Activated CD8-positive, alpha-beta T cell treated with anti-CD3 and anti-CD28 coated beads for 36 hours (primary cell): ENCODE results near the gene TSC2. TPM values are rescaled to one million over a fixed set of nuclear protein-coding genes. Genes with fewer than 3 reads are reported as not detected.

Experiments used
- ATAC-seq: fragments of 200-7000 bp; cut with Tn5 transposase; one replicate; pipeline ENCODE4 v1.10.0; 2021; ENCODE audit warnings: mild to moderate bottlenecking, moderate library complexity
- CTCF ChIA-PET: fragments of 350-600 bp; sonication (Branson Sonifier 250); formaldehyde crosslinking; loops from one replicate; lab custom pipeline; 2021; ENCODE audit warnings: antibody characterized with exemption; lab: Charles Lee
- POLR2A ChIA-PET: fragments of 350-600 bp; sonication (Branson Sonifier 250); formaldehyde crosslinking; loops from one replicate; lab custom pipeline; 2021; ENCODE audit warnings: antibody characterized with exemption; lab: Charles Lee
- DNase-seq: peaks from one replicate; pipeline ENCODE4 v3.0.0-alpha.2; 2020
- H3K27ac Mint-ChIP-seq: one replicate; pipeline ENCODE4 v1.8.0; 2021; ENCODE audit warnings: mild to moderate bottlenecking, mixed read lengths
- H3K27me3 Mint-ChIP-seq: one replicate; pipeline ENCODE4 v1.8.0; 2021; ENCODE audit warnings: mixed read lengths
- H3K36me3 Mint-ChIP-seq: one replicate; pipeline ENCODE4 v1.8.0; 2021; ENCODE audit warnings: low read depth, mixed read lengths
- H3K4me1 Mint-ChIP-seq: one replicate; pipeline ENCODE4 v1.8.0; 2021; ENCODE audit warnings: low read depth, mixed read lengths
- H3K4me3 Mint-ChIP-seq: one replicate; pipeline ENCODE4 v1.8.0; 2021; ENCODE audit warnings: mild to moderate bottlenecking, moderate library complexity, mixed read lengths
- H3K9me3 Mint-ChIP-seq: one replicate; pipeline ENCODE4 v1.8.0; 2021; ENCODE audit warnings: mixed read lengths
- intact Hi-C: fragments of 100-400 bp; cut with micrococcal nuclease; formaldehyde crosslinking; loops from one replicate; pipeline ENCODE4 v1.10.0; 2022
- total RNA-seq, 2 experiments: library from RNA; stranded (reverse); gene quantifications; one replicate each; pipeline ENCODE4 v1.2.3, GENCODE V29; 2021
- TF ChIP-seq, protein P1 (sequence below): fragments of 200-600 bp; IDR thresholded peaks from one replicate; pipeline ENCODE4 v1.8.0; 2022; ENCODE audit warnings: antibody characterized with exemption, mild to moderate bottlenecking

The TSC2 gene
- total RNA-seq, 2 experiments from 2014 or later, result 54.4 to 57.3 TPM

DNA sequence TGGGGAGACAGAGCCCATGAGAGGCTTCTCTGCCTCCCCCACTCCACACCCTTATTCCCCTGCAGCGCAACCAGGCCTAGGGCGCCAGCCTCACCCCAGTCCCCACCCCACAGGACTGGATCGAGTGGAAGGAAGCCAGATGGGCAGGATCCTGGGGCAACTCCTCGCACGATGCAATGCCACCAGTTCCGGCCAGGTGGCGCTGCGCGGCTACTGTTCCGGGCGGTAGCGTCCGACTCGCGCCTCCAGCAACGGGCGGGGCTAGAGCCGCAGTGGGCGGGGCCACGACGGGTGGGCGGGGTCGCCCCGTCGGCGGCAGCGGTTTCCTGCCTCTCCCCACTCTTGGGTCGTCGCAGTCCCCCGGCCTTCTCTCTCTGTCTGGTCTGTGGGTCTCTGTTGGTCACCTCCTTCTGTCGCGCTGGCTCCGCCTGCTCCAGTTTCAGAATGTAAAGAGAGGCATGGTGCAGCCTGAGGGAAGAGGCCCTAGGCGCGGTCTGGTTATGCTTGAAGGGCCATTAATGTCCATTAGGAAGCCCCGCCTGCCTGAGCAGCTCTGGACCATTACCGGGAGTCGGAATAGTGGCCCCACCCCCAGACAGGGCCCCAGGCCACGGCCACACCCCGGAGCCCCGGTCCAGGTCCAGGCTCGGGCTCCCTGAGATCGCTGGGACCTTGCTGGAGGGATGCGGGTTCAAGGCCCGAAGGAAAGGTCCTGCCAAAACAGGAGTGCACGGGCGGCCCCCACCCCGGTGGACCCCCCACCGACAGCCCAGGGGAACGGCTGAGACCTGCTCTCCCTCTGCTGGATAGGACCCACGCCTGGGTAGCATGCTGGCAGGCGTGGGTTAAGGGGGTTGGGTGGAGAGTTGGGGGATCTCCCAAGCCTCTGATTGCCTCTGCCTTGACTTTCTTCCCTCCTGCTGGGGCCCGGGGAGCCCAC, 24.4 kb upstream of the TSC2 start:
- Mint-ChIP-seq H3K4me3 (peak overlapping the region; percentile 49), H3K9me3 (no peaks in the 10 kb centered on the region), H3K36me3 (peaks cover 4% of the 10 kb centered on the region), H3K27ac (no peak overlapping the region), H3K27me3 (peaks cover 29% of the 10 kb centered on the region), H3K4me1 (peaks cover 24% of the 10 kb centered on the region)
- POLR2A ChIA-PET, result interaction anchor here (0.7 to 2.4 kb wide), 9 partner anchors 14 to 131 kb away, joined by 3 to 12 read pairs (median 3); partner anchors contain the start of genes NTHL1, RPS2, TRAF7 and TSC2
- TF ChIP-seq, protein P1, sequence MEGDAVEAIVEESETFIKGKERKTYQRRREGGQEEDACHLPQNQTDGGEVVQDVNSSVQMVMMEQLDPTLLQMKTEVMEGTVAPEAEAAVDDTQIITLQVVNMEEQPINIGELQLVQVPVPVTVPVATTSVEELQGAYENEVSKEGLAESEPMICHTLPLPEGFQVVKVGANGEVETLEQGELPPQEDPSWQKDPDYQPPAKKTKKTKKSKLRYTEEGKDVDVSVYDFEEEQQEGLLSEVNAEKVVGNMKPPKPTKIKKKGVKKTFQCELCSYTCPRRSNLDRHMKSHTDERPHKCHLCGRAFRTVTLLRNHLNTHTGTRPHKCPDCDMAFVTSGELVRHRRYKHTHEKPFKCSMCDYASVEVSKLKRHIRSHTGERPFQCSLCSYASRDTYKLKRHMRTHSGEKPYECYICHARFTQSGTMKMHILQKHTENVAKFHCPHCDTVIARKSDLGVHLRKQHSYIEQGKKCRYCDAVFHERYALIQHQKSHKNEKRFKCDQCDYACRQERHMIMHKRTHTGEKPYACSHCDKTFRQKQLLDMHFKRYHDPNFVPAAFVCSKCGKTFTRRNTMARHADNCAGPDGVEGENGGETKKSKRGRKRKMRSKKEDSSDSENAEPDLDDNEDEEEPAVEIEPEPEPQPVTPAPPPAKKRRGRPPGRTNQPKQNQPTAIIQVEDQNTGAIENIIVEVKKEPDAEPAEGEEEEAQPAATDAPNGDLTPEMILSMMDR, result peak; percentile 97
- intact Hi-C loops, result loop anchor here (2.0 kb wide), 1 partner anchor 117 kb away; no protein-coding TSS in a partner anchor
- DNase-seq (peak; percentile 95), ATAC-seq (peak; percentile 89)
- CTCF ChIA-PET, result interaction anchor here (0.7 to 3.8 kb wide), 12 partner anchors 10 to 236 kb away, joined by 3 to 46 read pairs (median 7); partner anchors contain the start of genes NTHL1, PKD1 and TSC2

DNA sequence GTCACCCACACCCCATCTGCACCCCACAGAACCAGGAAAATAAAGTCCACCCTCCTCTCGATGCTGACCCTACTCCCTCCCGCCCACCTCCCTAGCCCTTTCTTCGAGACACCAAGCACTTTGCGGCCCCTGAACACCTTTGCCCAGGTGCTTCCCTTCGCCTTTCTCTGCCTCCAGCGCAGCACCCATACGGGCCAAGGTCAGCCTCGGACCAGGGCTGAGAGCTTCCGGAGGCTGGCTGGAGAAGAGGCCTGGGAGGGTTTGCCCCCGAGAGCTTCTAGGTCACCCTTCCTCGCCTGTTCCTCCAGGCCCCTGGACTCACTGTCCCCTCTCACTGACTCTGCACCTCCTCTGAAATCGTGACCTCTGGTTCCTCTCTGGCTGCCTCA, 23.8 kb upstream of the TSC2 start:
- intact Hi-C loops, result no loop called here
- TF ChIP-seq, protein P1, result no peak
- POLR2A ChIA-PET, result interaction anchor here (1.0 to 2.4 kb wide), 3 partner anchors 15 to 129 kb away, joined by 3 to 12 read pairs (median 4); no protein-coding TSS in a partner anchor
- Mint-ChIP-seq H3K27me3 (peaks cover 26% of the 10 kb centered on the region), H3K36me3 (peaks cover 4% of the 10 kb centered on the region), H3K4me1 (peaks cover 24% of the 10 kb centered on the region), H3K27ac (no peak overlapping the region), H3K9me3 (no peaks in the 10 kb centered on the region), H3K4me3 (no peak overlapping the region)
- CTCF ChIA-PET, result interaction anchor here (1.5 to 3.8 kb wide), 2 partner anchors 116 to 131 kb away, joined by 3 to 46 read pairs; partner anchors contain the start of gene TRAF7
- DNase-seq (no peak), ATAC-seq (no peak)

DNA sequence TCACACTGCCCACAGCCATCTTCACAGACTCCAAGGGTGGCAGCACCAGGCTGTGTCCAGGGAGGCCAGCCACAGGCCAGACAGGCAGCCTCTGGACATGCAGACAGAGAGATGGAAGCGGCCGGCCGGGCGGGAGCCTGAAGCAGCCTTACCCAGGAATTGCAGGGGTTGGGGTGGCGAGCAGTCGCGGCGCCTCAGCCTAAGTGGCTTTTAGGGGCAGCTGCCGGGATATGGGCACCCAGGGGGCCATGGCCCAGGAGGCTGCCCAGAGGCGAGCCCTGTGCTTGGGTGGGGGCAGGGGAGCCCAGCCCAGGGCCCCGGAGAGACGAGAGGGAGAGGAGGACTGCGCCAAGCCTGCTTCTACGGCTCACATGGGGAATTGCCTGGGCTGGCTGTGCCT, 22.5 kb upstream of the TSC2 start:
- H3K27me3 Mint-ChIP-seq, result peaks cover 25% of the 10 kb centered on the region
- no peaks in the 10 kb centered on the region for H3K9me3 Mint-ChIP-seq
- H3K36me3 Mint-ChIP-seq, result peaks cover 4% of the 10 kb centered on the region
- ChIA-PET CTCF (interaction anchor here (1.5 to 3.8 kb wide), 3 partner anchors 9 to 130 kb away, joined by 3 to 46 read pairs (median 5); partner anchors contain the start of gene TRAF7), POLR2A (interaction anchor here (1.3 kb wide), 1 partner anchor 16 kb away, joined by 4 read pairs; no protein-coding TSS in a partner anchor)
- TF ChIP-seq, protein P1, result no peak
- DNase-seq (no peak), ATAC-seq (no peak)
- no peak overlapping the region for H3K27ac Mint-ChIP-seq
- intact Hi-C loops, result no loop called here
- no peak overlapping the region for H3K4me3 Mint-ChIP-seq
- peaks cover 24% of the 10 kb centered on the region for H3K4me1 Mint-ChIP-seq

DNA sequence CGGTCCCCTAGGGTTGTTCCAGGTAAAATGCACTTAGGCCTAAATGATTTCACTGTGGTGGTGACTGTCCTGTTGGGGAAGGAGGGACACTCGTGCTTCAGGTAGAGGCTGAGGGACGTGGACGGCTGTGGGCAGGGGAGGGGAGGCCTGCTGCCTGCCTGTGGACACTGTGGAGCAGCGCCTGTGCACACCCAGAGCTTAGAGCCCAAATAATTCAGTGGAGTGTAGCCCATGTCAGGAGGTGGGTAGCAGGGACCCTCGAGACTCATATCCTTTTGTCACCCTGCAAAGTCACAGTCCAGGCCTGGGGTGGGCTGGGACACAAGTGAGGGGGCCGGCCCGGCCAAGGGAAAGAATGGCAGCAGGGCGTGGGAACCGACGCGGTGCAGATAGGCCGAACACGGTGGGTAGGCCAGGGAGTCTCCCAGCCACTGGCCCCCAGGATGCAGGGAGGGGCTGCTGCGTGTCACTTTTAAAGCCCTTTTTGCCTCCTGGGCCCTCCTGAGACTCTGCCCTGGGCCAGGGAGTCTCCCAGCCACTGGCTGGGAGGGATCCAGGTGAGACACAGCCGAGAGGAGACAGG, 21.8 kb upstream of the TSC2 start:
- ChIA-PET CTCF (interaction anchor here (1.6 to 2.4 kb wide), 2 partner anchors 10 to 114 kb away, joined by 5 to 11 read pairs; no protein-coding TSS in a partner anchor), POLR2A (no interaction called here)
- Mint-ChIP-seq H3K36me3 (peaks cover 4% of the 10 kb centered on the region), H3K9me3 (no peaks in the 10 kb centered on the region), H3K27ac (no peak overlapping the region), H3K27me3 (peaks cover 19% of the 10 kb centered on the region), H3K4me1 (peaks cover 18% of the 10 kb centered on the region), H3K4me3 (peak overlapping the region; percentile 15)
- TF ChIP-seq, protein P1, result no peak
- ATAC-seq (no peak), DNase-seq (no peak)
- intact Hi-C loops, result no loop called here
